Brain microvascular endothelial cell (primary cell): ENCODE results near the gene LHFPL5.

Experiments
- DNase-seq: peaks from one replicate; pipeline ENCODE4 v3.0.0-alpha.2; 2020
- H3K27ac ChIP-seq: fragments of 250-450 bp; sonication (Bioruptor Pico); 2 replicates; pipeline ENCODE4 v1.5.1; 2020; ENCODE audit warnings: mild to moderate bottlenecking, moderate library complexity
- H3K27me3 ChIP-seq: fragments of 250-450 bp; sonication (Bioruptor Pico); replicated peaks from 2 replicates; pipeline ENCODE4 v1.5.1; 2020; ENCODE audit warnings: mild to moderate bottlenecking
- H3K36me3 ChIP-seq: fragments of 250-450 bp; sonication (Bioruptor Pico); replicated peaks from 2 replicates; pipeline ENCODE4 v1.5.1; 2020; ENCODE audit warnings: mild to moderate bottlenecking
- H3K4me3 ChIP-seq: 2 replicates; pipeline ENCODE4 v1.5.1; 2011; ENCODE audit warnings: low read depth, mild to moderate bottlenecking, control low read depth, low read length, moderate library complexity
- in situ Hi-C: cut with HindIII; loops from 2 replicates; pipeline ENCODE4 v1.10.0; 2017; ENCODE audit warnings: low sequenced_read_pairs, low pct_ligation_motif_present
- TF ChIP-seq, protein P1 (sequence below): IDR thresholded peaks from 2 replicates; pipeline ENCODE4 v1.5.1; 2011; ENCODE audit warnings: low read depth, mild to moderate bottlenecking, moderate library complexity, low read length, control low read depth, inconsistent platforms; ENCODE audit errors: missing control alignments

Gene LHFPL5

GRCh38 chr6:35778437-35778836 is 26.7 kb upstream of the LHFPL5 start:
- no peaks in the 10 kb centered on the region for H3K36me3 ChIP-seq
- no peak overlapping the region for H3K27ac ChIP-seq
- peaks cover 8% of the 10 kb centered on the region for H3K27me3 ChIP-seq
- in situ Hi-C loops = no loop called here
- TF ChIP-seq, protein P1, sequence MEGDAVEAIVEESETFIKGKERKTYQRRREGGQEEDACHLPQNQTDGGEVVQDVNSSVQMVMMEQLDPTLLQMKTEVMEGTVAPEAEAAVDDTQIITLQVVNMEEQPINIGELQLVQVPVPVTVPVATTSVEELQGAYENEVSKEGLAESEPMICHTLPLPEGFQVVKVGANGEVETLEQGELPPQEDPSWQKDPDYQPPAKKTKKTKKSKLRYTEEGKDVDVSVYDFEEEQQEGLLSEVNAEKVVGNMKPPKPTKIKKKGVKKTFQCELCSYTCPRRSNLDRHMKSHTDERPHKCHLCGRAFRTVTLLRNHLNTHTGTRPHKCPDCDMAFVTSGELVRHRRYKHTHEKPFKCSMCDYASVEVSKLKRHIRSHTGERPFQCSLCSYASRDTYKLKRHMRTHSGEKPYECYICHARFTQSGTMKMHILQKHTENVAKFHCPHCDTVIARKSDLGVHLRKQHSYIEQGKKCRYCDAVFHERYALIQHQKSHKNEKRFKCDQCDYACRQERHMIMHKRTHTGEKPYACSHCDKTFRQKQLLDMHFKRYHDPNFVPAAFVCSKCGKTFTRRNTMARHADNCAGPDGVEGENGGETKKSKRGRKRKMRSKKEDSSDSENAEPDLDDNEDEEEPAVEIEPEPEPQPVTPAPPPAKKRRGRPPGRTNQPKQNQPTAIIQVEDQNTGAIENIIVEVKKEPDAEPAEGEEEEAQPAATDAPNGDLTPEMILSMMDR = no peak
- no peak for DNase-seq
- no peak overlapping the region for H3K4me3 ChIP-seq

GRCh38 chr6:35780719-35781118 is 24.4 kb upstream of the LHFPL5 start, which contains the start of gene CLPSL1:
CLPSL1 (plus strand) TSS chr6:35781019; CDS start chr6:35781111, 92 bp downstream.
- Histone ChIP-seq H3K4me3 (no peak within 1 kb of the TSS), H3K27ac (no peak within 1 kb of the TSS), H3K36me3 (no peaks in the 10 kb centered on the region), H3K27me3 (peaks cover 11% of the 10 kb centered on the region)
- in situ Hi-C loops = no loop called here
- no peak for DNase-seq
- TF ChIP-seq, protein P1 = no peak

- peaks cover 11% of the 10 kb centered on the region for H3K27me3 ChIP-seq
- in situ Hi-C loops = no loop called here
- no peak overlapping the region for H3K4me3 ChIP-seq
- TF ChIP-seq, protein P1 = no peak
- no peak for DNase-seq
- H3K36me3 ChIP-seq = no peaks in the 10 kb centered on the region
- H3K27ac ChIP-seq = no peak overlapping the region
These were observed 23.9 kb upstream of the LHFPL5 start for GRCh38 chr6:35781290-35781689.

- in situ Hi-C loops = no loop called here
- TF ChIP-seq, protein P1 = no peak
- no peaks in the 10 kb centered on the region for H3K36me3 ChIP-seq
- no peak overlapping the region for H3K27ac ChIP-seq
- no peak for DNase-seq
- H3K27me3 ChIP-seq = peaks cover 19% of the 10 kb centered on the region
- no peak overlapping the region for H3K4me3 ChIP-seq
These were observed 22.7 kb upstream of the LHFPL5 start for GRCh38 chr6:35782424-35782823.

DNA sequence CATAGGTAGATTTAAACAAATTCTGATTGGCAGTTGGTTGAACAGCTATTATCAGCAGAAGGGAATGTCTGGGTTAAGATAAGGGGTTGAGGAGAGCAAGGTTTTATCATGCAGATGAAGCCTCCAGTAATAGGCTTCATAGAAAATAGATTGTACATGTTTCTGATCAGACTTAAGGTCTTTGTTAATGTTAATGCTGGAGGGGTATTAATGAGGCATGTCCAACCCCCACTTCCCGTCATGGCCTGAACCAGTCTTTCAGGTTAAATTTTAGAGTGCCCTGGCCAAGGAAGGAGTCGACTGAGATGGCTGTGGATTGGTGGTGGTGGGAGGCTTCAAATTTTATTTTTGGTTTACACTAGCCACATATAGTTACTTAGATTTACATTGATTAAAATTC is 21.0 kb upstream of the LHFPL5 start:
- Histone ChIP-seq H3K4me3 (no peak overlapping the region), H3K36me3 (no peaks in the 10 kb centered on the region), H3K27ac (no peak overlapping the region), H3K27me3 (peaks cover 32% of the 10 kb centered on the region)
- in situ Hi-C loops = no loop called here
- TF ChIP-seq, protein P1 = no peak
- no peak for DNase-seq

- H3K4me3 ChIP-seq = no peak overlapping the region
- DNase-seq = no peak
- TF ChIP-seq, protein P1 = no peak
- H3K27me3 ChIP-seq = peaks cover 40% of the 10 kb centered on the region
- in situ Hi-C loops = no loop called here
- no peaks in the 10 kb centered on the region for H3K36me3 ChIP-seq
- no peak overlapping the region for H3K27ac ChIP-seq
These were observed 18.9 kb upstream of the LHFPL5 start for GRCh38 chr6:35786272-35786671.
